ENCODE data around the gene AXDND1. TPM values are rescaled to one million over a fixed set of nuclear protein-coding genes. Genes with fewer than 3 reads are reported as not detected.

The AXDND1 gene
- total RNA-seq, 4 donors from 2014 or later: 0.19 TPM; not detected in 3

DNA sequence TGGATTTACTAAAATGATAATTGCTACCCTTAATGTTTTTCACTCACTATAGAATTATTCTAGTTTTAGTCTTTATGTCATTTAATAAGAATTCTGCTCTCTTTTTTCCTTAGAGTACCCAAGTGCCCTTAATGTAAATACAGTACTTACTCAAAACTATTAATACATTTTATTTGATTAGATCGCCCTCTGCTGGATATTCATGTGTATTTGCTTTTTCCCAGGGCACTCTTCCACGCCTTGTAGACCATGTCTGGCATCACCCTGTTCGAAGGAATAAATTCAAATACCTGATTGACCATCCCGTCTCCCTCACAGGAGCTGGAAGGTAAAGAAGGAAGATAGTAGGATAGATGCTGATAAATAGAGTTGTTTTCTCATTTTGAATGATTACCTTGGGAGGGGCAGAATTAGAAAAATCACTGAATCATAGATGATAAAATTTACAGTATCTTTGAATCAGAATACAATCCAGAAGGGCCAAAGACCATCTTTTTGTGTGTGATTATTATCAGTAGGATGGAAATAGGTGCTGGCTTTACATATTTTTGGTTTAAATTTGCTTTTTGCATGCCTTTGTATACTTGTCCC is 4.1 kb downstream of the AXDND1 start:
- Histone ChIP-seq H3K9me3 (no peaks in the 10 kb centered on the region), H3K27ac (no peak overlapping the region)

DNA sequence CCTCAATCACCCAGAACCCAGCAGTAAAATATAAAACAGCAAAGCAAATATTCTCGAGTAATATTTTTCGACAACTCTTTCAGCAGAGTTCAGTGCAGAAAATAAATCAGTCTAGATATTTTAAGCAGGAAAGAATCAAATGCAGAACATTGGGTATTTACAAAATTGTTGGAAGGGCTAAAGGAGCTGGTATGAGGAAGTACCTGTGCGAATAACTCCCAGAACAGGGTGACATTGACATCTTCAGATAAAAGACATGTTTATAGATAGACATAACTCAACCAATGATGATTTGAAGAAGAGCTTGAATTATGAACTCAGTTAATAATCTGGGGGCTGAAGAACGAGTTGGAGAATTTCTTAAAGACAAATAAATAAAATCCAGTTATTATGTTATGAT is 6.4 kb downstream of the AXDND1 start:
- no peak for TF ChIP-seq POLR2A (IDR thresholded peaks at IDR 0.05)
- TF ChIP-seq, protein P1, sequence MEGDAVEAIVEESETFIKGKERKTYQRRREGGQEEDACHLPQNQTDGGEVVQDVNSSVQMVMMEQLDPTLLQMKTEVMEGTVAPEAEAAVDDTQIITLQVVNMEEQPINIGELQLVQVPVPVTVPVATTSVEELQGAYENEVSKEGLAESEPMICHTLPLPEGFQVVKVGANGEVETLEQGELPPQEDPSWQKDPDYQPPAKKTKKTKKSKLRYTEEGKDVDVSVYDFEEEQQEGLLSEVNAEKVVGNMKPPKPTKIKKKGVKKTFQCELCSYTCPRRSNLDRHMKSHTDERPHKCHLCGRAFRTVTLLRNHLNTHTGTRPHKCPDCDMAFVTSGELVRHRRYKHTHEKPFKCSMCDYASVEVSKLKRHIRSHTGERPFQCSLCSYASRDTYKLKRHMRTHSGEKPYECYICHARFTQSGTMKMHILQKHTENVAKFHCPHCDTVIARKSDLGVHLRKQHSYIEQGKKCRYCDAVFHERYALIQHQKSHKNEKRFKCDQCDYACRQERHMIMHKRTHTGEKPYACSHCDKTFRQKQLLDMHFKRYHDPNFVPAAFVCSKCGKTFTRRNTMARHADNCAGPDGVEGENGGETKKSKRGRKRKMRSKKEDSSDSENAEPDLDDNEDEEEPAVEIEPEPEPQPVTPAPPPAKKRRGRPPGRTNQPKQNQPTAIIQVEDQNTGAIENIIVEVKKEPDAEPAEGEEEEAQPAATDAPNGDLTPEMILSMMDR (IDR thresholded peaks at IDR 0.05): no peak
- Histone ChIP-seq H3K27ac (no peak overlapping the region), H3K4me1 (no peaks in the 10 kb centered on the region), H3K9me3 (no peaks in the 10 kb centered on the region), H3K36me3 (no peaks in the 10 kb centered on the region), H3K4me3 (no peak overlapping the region), H3K27me3 (no peaks in the 10 kb centered on the region)
- intact Hi-C loops (cut with DNase I): no loop called here
- 72 to 79% methylated on average over 4 of the region's 4 CpGs for WGBS, 2 donors
- DNase-seq: no peak

More for the DNA sequence above, 4.1 kb downstream of the AXDND1 start:
- DNase-seq: no peak
- Histone ChIP-seq H3K4me1 (peaks cover 0 to 12% (median 7%) of the 10 kb centered on the region in 3 donors), H3K4me3 (no peak overlapping the region), H3K36me3 (no peaks in the 10 kb centered on the region), H3K27me3 (no peaks in the 10 kb centered on the region)
- TF ChIP-seq POLR2A (IDR thresholded peaks at IDR 0.05): no peak
- TF ChIP-seq, protein P1 (IDR thresholded peaks at IDR 0.05): peak; percentile 71 to 78 (median 74)
- WGBS, 2 donors: 0 to 3% methylated on average over 4 of the region's 4 CpGs
- intact Hi-C loops (cut with DNase I): loop anchor here (5.0 kb wide), 1 partner anchor 288 kb away; the partner anchor contains the start of gene TOR3A

DNA sequence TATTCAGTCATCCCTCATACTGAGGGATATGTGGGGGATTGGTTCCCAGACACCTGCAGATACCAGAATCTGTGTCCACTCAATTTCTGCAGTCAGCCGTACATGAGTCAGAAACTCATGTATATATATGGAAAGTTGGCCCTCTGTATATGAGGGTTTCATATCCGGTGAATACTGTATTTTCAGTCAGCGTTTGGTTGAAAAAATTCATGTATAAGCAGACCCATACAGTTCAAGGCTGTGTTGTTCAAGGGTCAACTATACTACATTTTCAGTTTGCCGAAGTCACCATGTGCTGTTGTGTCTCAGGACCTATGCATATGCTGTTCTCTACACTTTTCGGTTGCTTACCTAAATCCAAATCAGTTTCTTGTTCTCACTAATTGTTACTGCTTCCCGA is 10.5 kb downstream of the AXDND1 start:
- no peaks in the 10 kb centered on the region for H3K27me3 ChIP-seq
- intact Hi-C loops (cut with DNase I): no loop called here
- 85 to 89% methylated on average over 6 of the region's 6 CpGs for WGBS, 2 donors

DNA sequence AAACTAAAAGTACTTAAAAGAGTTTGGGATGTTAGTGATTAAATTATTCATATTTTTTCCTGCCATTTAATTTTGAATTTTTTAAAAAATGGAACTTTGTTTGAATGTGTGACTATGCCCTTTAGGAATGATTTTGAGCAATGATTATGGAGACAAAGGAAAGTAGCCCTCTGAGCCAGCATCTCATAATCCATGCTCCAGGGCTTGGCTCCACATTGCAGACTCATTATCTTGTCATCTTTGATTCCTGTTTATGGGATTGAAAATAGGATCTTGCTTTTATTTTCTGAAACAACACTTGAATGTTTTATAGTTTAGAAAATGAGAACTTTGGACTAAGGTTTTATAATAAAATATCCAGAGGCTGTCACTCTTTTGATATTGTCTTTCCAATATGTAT is 14.5 kb downstream of the AXDND1 start:
- no peaks in the 10 kb centered on the region for H3K9me3 ChIP-seq
- H3K36me3 ChIP-seq: no peaks in the 10 kb centered on the region
- intact Hi-C loops (cut with DNase I): no loop called here
- H3K4me1 ChIP-seq: no peaks in the 10 kb centered on the region
- DNase-seq: no peak
- H3K27me3 ChIP-seq: no peaks in the 10 kb centered on the region
- no peak overlapping the region for H3K4me3 ChIP-seq
- no peak overlapping the region for H3K27ac ChIP-seq
- no peak for TF ChIP-seq POLR2A (IDR thresholded peaks at IDR 0.05)
- TF ChIP-seq, protein P1 (IDR thresholded peaks at IDR 0.05): no peak

More for the DNA sequence above, 10.5 kb downstream of the AXDND1 start:
- TF ChIP-seq, protein P1 (IDR thresholded peaks at IDR 0.05): no peak
- no peak for TF ChIP-seq POLR2A (IDR thresholded peaks at IDR 0.05)
- no peak overlapping the region for H3K4me3 ChIP-seq
- no peak for DNase-seq
- no peaks in the 10 kb centered on the region for H3K9me3 ChIP-seq
- H3K27ac ChIP-seq: no peak overlapping the region
- no peaks in the 10 kb centered on the region for H3K4me1 ChIP-seq
- no peaks in the 10 kb centered on the region for H3K36me3 ChIP-seq

DNA sequence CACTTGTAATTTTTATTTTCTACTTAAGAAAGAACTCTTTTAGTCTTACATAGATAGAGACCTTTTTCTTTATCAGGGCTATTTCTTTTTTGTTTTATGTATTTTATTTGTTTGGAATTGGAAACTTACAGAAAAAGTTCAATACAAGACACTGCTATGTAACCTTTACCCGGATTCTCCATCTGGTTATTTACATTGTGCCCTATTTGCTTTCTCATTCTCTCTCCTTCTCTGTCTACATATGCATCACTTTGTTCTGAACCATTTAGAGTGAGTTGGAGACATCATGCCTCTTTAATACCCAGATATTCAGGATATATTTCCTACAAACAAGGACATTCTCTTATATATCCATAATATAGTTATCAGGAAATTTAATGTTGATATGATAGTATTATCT is 18.3 kb downstream of the AXDND1 start:
- Histone ChIP-seq H3K4me3 (no peak overlapping the region), H3K36me3 (no peaks in the 10 kb centered on the region), H3K27me3 (no peaks in the 10 kb centered on the region), H3K4me1 (no peaks in the 10 kb centered on the region), H3K27ac (no peak overlapping the region), H3K9me3 (no peaks in the 10 kb centered on the region)
- WGBS, 2 donors: 42 to 47% methylated on average over 1 of the region's 1 CpG
- no peak for TF ChIP-seq POLR2A (IDR thresholded peaks at IDR 0.05)
- TF ChIP-seq, protein P1 (IDR thresholded peaks at IDR 0.05): no peak
- DNase-seq: no peak
- intact Hi-C loops (cut with DNase I): no loop called here
